C4-2B (cell line): ENCODE measurements around the gene CCDC14.

ENCODE experiments used
- ZFX ChIP-seq: fragments of 450-650 bp; IDR thresholded peaks from 2 replicates; pipeline ENCODE4 v1.6.1; 2017
- TF ChIP-seq, protein P1 (sequence below): fragments of 450-650 bp; conservative IDR thresholded peaks from 2 replicates; pipeline ENCODE4 v1.5.1; 2017; ENCODE audit warnings: mild to moderate bottlenecking

DNA sequence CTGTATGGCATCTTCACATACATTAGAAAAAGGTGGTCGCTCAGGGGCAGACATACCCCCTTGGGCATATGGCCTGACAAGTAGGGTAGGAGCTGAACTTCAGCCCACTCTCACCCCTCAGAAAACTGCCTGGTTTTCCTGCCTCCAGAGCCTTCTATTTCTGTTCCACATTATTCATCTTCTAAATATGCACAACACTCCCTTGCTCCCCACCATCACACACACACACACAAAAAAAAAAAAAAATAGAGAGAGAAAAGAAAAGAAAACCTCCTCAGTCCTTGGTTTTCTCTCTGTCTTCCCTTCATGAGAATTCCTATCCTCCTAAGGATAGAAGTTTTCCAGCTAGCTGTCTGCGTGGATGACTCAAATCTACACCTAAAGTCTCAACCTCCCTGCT is 36.5 kb upstream of the CCDC14 start:
- TF ChIP-seq, protein P1, sequence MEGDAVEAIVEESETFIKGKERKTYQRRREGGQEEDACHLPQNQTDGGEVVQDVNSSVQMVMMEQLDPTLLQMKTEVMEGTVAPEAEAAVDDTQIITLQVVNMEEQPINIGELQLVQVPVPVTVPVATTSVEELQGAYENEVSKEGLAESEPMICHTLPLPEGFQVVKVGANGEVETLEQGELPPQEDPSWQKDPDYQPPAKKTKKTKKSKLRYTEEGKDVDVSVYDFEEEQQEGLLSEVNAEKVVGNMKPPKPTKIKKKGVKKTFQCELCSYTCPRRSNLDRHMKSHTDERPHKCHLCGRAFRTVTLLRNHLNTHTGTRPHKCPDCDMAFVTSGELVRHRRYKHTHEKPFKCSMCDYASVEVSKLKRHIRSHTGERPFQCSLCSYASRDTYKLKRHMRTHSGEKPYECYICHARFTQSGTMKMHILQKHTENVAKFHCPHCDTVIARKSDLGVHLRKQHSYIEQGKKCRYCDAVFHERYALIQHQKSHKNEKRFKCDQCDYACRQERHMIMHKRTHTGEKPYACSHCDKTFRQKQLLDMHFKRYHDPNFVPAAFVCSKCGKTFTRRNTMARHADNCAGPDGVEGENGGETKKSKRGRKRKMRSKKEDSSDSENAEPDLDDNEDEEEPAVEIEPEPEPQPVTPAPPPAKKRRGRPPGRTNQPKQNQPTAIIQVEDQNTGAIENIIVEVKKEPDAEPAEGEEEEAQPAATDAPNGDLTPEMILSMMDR: no peak
- TF ChIP-seq ZFX: no peak
